HG02981 (cell line): Measurements from ENCODE around the gene ADAM33.

Source experiments
- ATAC-seq: cut with Tn5 transposase; IDR thresholded peaks from one replicate; pipeline ENCODE4 v1.9.1; 2021; ENCODE audit warnings: mild to moderate bottlenecking, moderate library complexity; ENCODE audit not compliant: unreplicated experiment

Gene ADAM33, protein sequence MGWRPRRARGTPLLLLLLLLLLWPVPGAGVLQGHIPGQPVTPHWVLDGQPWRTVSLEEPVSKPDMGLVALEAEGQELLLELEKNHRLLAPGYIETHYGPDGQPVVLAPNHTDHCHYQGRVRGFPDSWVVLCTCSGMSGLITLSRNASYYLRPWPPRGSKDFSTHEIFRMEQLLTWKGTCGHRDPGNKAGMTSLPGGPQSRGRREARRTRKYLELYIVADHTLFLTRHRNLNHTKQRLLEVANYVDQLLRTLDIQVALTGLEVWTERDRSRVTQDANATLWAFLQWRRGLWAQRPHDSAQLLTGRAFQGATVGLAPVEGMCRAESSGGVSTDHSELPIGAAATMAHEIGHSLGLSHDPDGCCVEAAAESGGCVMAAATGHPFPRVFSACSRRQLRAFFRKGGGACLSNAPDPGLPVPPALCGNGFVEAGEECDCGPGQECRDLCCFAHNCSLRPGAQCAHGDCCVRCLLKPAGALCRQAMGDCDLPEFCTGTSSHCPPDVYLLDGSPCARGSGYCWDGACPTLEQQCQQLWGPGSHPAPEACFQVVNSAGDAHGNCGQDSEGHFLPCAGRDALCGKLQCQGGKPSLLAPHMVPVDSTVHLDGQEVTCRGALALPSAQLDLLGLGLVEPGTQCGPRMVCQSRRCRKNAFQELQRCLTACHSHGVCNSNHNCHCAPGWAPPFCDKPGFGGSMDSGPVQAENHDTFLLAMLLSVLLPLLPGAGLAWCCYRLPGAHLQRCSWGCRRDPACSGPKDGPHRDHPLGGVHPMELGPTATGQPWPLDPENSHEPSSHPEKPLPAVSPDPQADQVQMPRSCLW

DNA sequence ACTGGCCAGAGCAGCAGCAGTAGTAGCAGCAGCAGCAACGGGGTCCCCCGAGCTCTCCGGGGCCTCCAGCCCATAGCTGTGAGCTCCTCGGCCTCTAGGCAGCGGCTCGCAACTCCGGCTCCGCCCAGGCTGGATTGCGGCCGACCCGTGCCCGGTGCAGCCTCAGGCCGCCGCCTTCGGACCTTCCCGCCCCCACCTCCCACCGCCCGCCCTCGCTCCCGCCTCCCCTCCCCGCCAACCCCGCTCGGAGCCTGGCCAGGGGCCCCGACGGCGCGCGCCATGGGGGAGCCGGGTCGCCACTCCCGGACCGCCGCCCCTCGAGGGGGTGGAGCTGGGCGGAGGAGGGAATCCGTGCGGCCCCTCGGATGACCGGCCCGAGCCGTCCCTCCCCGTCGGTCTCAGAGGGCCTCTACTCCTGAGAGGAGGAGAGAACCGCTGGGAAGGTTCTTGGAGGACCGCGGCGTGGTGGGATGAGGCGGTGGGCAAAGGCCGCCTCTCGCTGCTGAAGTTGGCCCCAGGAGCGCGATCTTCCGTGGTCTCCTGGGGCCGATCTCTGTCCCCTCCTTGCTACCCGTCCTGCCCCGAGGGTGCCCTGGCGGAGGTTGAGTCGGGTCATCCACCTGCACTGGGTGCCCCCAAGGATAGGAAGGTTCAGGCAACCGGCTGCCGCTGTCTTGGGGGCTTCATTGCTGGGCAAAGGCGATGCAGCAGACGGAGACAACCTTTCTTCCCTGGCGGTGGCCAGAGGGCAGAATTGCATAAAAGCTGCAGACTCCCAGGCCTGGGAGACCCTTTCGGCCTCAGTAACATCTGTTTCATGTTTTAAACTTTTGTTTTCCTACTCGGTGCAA lies at the start of gene ADAM33:
ADAM33 (minus strand) TSS at position 80 of the 851 bp plus-strand sequence; CDS start at position 74, 6 bp downstream.
- no peak for ATAC-seq

DNA sequence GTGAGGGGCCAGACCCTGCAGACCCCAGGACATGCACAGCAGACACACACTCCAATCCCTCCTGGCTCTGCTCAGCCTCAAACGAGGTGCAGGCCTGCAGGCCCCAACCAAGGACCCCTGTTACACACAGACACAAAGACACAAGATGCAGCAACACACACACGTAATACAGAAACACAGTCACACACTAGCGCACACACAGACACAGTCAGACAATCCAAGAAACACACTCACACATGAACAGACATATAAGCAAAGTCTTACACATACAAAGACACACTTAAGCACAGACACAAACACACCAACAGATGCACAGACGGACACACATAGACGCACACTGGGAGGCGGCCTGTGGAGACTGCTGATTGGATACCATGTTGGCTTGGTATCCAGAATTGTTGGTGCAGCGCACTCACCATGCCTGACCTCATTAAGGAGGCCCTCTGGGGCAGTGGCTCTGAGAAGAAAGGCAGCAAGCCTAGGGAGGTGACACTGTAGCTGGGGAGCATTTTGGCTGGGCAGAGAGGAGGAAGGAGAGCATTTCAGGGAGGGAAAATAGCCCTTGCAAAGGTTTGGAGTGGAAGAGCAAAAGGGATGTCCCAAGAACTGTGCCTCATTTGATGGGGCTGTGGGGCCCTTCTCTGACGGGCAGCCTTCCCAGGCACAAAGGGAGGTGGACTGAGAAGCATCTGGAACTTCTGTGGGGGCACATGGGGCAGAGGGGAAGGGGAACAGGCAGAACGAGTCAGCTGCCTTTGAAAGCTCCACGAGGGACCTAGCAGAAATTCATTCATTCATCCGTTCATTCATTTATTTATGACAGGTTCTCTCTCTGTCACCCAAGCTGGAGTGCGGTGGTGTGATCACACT lies 49.2 kb upstream of the ADAM33 start:
- ATAC-seq = no peak

DNA sequence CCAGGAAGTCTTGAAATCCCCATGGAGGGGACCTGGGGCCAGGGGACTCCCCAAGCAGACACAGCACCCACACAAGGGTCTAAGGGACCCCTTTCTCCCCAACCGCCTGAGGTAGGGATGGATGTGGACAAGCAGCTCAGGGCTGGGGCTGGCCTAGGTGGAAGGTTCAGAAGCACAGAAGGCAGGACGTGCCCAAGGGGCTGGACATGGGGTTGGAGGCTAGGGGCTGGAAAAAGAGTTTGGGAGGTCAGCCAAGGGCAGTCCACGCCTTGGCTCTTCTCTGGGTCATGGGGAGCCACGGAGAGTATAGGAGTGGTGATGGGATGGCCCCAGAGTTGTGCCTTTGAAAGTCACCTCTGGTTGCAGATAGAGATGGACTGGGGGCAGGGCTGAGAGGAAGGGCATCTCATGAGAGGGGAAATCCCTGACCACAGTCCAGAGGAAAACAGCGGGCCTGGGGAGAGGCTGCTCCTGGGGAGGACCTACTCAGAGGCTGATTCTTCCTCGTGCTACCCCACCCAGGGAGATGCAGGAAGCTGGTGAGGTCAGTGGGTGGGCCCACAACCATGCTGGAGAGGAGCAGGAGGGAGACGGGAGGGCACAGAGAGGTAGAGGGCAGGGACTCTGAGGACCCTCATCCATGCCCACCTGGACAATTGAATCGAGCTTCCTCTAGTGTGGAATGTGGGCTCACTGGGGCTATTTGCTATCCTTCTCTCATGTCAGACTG lies 48.2 kb upstream of the ADAM33 start:
- ATAC-seq = no peak

DNA sequence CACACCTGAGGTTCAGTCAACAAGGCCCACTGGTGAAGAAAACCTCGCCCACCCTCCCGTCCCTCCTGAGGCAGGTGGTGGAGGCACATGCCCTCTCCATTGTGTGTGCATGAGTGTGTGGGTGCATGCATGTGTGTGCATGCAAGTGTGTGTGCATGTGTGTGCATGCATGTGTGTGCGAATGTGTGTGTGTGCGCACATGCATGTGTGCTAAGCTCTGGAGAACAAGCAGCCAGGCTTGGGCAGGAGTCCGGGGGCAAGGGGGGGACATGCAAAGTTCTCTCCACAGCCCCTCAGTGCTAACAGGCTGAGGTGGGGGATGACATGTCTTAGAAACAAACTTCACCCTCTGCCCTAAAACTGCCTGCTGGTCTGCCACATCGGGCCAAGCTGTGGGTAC lies 47.6 kb upstream of the ADAM33 start:
- ATAC-seq = no peak

DNA sequence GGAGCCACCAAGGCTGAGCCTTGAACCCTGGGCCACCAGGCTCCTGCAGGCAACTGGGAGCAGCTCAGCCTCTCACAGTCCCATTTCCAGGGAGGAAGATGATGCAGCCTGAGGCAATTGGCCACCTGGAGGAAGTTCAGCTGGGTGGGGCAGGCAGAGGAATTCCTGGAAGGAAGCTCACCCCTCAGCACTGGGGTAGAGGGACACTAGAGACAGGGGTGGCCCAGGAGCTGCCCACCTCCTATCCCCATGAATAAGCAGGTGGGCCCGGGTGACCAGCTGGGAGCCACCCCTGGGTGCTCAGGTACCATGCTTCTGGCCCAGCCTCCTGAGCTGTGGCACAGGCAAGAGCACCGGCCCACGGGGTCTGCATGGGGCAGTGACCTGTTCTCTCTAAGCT lies 47.1 kb upstream of the ADAM33 start:
- no peak for ATAC-seq

DNA sequence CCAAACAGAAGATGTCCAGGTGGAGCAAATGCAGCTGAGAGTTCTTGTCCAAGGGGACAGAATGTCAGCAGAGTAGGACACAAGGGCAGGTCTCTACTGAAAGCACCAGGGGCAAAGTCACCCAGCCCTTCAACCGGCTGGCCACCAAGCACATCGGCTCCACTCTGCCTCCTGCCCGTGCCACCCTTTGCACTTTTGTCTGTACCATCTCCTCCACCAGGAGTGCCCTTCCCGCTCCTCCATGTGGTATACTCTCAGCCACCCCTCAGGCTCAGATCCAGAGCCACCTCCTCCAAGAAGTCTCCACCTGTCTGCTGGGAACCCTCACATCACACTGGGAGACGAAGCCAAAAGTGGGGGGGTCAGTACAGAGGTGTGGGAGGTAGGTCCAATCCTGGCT lies 46.5 kb upstream of the ADAM33 start:
- no peak for ATAC-seq

DNA sequence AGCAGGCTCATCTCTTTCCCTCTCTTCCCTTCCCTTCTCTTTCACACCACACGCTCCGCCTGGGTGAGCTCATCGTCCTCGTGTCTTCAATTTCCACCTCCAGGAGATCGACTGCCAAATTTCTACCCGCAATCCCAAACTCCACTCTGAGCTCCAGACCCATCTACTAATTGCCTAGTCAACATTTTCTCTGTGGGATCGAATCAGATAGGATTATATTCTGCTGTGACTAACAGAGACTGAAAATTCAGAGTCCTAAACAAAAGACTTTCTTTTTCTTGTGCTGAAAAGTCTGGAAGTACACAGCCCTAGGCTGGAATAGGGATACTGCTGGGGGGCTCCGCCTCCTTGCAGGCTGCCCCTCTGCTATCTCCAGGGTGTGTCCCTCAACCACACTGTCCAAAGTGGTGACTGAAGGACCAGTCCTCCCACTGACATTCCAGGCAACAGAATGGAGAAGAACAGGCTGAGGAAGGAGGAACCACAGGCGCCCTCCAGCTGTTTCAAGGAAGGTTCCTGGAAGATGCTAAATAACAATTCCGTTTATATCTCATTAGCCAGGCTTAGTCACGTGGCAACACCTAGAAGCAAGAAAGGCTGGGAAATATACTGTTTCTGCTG lies 45.7 kb upstream of the ADAM33 start:
- no peak for ATAC-seq

DNA sequence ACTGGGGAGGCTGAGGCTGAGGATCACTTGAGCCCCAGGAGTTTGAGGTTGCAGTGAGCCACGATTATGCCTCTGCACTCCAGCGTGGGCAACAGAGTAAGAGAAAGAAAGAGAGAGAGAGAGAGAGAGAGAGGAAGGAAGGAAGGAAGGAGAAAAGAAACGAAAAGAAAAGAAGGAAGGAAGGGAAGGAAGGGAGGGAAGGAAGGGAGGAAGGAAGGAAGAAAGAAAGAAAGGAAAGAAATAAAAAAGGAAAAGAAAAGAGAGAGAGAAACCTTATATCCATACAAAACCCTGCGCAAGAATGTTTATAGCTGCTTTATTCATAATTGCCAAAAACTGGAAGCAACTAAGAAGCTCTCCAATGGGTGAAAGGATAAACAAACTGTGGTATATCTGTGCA lies 42.5 kb upstream of the ADAM33 start:
- no peak for ATAC-seq

DNA sequence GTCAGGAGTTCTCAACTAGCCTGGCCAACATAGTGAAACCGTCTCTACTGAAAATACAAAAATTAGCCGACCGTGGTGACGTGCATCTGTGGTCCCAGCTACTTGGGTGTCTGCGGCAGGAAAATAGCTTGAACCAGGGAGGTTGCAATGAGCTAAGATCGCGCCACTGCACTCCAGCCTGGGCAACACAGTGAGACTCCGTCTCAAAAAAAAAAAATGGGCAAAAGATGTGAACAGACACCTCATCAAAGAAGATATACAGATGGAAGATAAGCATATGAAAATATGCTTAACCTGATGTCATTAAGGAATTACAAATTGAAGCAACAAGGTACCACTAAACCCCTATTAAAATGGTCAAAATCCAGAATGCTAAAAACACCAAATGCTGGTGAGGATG lies 41.5 kb upstream of the ADAM33 start:
- no peak for ATAC-seq

DNA sequence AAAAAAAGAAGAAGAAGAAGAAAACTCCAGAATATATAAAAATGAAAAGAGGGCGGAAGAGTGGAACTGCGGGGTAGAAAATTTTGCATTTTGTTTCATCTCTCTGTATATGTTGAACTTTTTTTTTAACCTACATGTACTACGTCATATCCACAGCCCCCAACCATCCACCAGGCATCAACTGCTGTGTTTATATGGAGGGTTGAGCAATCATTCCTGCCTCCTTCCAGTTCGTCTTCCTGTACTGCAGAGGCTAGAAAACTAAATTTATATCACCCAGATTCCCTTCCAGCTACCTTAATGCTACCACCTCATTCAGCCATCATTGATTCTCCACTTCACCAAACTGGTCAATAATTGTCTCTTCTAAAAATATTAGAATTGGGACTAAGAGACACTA lies 40.1 kb upstream of the ADAM33 start:
- ATAC-seq = no peak

DNA sequence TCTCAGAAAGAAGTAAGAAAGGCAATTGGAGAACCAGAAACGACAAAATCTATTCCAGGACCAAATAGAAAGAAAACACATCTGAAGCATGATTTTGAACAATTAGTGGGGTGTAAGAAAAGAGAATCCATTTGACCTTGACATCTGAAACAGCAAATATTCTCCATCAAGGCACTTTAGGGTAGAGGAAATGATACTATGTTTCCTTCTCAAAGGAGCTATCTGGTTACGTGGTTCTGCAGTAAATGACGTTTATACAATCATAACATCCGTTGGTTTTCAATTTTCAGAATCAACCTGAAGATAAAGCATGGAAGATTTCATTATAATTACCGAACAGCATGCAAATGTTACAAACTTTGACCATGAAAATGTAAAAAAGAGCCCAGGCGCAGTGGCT lies 38.8 kb upstream of the ADAM33 start:
- no peak for ATAC-seq

DNA sequence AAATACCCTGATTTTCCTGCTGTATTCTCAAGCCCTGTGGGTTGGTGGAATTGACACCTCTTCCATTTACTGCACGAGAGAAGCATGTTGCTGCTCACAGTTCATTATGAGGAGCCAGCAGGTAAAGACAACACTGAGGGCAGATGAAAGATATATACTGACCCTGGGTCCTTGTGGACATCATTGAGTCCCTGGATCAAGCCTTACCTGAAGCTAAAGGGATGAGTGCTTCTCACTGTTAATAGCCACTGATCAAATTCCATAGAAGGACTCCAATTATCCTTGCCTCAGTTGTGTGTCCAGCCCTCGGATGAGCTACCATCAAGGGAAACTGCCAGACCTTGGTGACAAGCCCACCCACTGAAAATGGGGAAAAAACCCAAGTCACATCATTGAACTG lies 38.3 kb upstream of the ADAM33 start:
- no peak for ATAC-seq

DNA sequence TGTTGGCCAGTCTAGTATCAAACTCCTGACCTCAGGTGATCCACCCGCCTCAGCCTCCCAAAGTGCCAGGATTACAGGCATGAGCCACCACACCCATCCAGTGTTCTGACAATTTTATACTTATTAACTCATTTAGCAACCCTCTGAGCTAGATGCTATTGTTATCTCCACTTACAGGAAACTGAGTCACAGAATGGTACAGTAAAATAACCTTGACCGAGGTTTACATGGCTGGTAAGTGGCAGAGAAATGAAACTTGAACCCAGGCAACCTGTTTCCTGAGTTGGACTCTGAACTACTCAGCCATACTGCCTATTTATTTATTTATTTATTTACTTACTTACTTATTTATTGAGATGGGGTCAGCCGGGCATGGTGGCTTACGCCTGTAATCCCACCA lies 37.2 kb upstream of the ADAM33 start:
- no peak for ATAC-seq

DNA sequence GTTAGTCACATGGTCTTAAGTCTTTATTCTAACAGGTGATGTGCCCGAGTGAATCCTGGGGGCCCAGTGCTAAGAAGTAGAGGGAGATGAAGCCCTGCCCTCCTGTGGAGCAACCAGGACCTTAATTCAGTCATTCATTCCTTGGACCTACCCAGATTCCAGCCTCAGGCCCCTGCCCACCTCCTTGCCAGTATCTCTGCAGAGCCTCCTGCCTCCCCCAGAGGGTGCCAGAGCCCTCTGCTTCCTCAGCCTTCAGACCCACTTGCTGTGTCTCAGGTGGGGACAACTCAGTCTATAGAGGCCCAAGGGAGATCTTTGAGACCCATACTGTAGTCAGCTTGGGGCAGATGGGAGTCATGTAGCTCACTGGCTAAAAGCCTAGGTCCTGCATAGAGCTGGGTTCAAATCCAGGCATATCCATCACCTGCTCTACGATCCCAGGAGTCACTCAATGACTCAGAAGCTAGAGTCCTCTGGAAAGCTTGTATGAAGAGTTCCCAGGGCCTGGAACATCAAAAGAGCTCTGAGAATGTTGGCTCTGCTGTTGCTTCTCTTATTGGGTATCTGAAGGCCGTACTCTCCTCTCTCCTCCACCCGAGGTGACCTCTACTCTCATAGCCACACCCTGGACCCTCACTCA lies 34.5 kb upstream of the ADAM33 start:
- no peak for ATAC-seq

DNA sequence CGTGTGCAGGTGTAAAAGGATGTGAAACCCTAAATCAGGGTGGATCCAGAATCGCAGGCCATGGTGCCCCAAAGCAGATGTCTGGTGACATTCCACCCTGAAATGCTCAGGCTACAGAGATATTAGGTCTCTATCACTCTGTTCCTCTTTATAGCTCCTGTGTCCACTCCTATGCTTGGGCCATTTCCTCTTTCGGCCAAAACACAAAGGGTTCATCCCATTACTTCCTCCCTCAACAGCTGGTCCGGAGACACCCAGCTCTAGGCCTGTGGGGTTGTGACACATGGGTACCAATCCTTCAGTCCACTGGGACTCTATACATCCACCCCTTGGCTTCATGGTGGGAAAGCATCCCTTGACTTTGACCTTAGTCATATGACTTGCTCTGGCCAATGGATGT lies 32.3 kb upstream of the ADAM33 start:
- ATAC-seq = no peak

DNA sequence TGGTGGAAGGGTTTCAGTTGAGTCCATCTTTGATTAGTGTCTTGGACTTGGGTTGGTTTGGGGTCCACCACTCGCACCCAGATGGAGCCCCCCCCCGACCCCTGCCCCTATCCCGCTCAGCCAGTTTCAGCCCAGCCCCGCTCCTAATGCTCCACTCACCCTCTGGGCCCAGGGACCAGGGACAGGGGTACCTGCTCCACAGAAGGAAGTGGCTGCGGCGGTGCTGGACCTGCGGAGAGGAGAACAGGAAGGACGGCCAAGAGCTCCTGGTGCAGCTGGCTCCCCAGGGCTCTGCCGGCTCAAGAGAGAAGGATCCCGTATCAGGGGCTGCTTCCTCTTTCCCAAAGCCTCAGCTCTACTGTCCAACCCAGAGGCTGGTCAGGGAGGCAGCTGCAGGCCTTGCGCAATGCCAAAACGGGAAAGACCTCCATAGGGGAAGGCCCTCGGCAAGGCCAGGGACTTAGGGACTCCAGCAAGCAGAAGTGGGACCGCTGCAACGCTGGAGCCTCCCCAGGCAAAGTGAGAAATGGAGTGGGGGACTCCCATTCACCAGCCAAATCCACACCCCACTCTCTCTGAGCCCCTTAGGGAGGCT lies 30.6 kb upstream of the ADAM33 start, which contains the start of gene SIGLEC1:
SIGLEC1 (minus strand) TSS at position 322 of the 595 bp plus-strand sequence. CDS start 5,472 bp downstream, outside the sequence.
- ATAC-seq = no peak

DNA sequence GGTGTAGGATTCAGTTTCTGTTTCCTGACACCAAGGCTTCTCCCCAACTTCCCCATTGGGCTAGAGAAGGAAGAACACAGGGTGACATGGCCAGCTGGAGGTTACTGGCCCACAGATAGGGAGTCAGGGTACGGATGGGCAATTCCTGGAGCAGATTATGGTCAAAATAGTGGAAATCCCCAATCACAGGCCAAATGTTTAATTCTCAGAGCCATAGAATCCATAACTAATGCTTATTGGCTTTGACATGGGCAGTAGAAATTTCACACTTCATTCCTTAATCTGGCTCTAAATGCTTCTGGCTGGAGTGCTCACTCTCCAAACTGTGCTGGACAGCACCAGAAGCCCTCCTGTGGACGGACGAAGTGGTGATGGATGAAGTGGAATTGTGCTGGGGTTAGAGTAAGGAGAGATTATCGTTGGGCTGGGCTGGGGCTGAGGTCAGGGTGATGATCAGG lies 29.7 kb upstream of the ADAM33 start:
- no peak for ATAC-seq
